Spleen (tissue), 7 donors: ENCODE results near the gene COL2A1.

Experiments
- CTCF ChIP-seq, 11 experiments: fragments of 200-600 bp in 7 of 11; fragments of 450-650 bp in 4 of 11; sonication (generic) in 4 of 11; IDR thresholded peaks in 8 of 11; conservative IDR thresholded peaks in 3 of 11; 1 replicate in 7 of 11; 2 replicates in 4 of 11; pipeline versions ENCODE4 v1.4.0 to v1.8.0; 2016 to 2021; ENCODE audit warnings: antibody characterized with exemption in 11 of 11, inconsistent platforms in 4 of 11, mild to moderate bottlenecking in 1 of 11
- POLR2A ChIP-seq, 3 donors: fragments of 450-650 bp; IDR thresholded peaks; one replicate each; pipeline ENCODE4 v1.5.1; 2017; ENCODE audit warnings: antibody characterized with exemption in 3 of 3, mild to moderate bottlenecking in 1 of 3
- POLR2AphosphoS5 ChIP-seq, 3 donors: sonication (generic); formaldehyde crosslinking; IDR thresholded peaks; one replicate each; pipeline ENCODE4 v1.5.1; 2017; ENCODE audit warnings: antibody characterized with exemption in 3 of 3
- donor health status: DM: no; HTN: no; CAD: no; lungs with moderate emphysema.
- donor health status: DM: no; HTN: no; CAD: no.
- donor health status: DM: no; HTN: no; CAD: no.

GRCh38 chr12:47980197-47980596 lies 24.1 kb downstream of the COL2A1 start:
- TF ChIP-seq CTCF (IDR thresholded peaks at IDR 0.05 in 8 of 11, conservative IDR thresholded peaks at IDR 0.05 in 3 of 11) (no peak), POLR2A (IDR thresholded peaks at IDR 0.05) (no peak), POLR2AphosphoS5 (IDR thresholded peaks at IDR 0.05) (no peak)
